Mesodermal cell (in vitro differentiated cells): Measurements from ENCODE around the gene SEMA6A.

Experiments
- H3K27ac ChIP-seq: 2 replicates; pipeline ENCODE4 v1.7.0; 2013; ENCODE audit warnings: mild to moderate bottlenecking, low read depth, low read length, moderate library complexity; ENCODE audit not compliant: severe bottlenecking
- H3K36me3 ChIP-seq: 2 replicates; pipeline ENCODE4 v1.7.1; 2013; ENCODE audit warnings: mild to moderate bottlenecking, low read length, moderate library complexity; ENCODE audit not compliant: control insufficient read depth, insufficient read depth
- H3K4me1 ChIP-seq: one replicate; pipeline ENCODE4 v1.7.1; 2013; ENCODE audit warnings: mild to moderate bottlenecking, low read length; ENCODE audit not compliant: insufficient read depth, control insufficient read depth, poor library complexity, severe bottlenecking
- H3K4me3 ChIP-seq: 2 replicates; pipeline ENCODE4 v1.7.0; 2013; ENCODE audit warnings: low read length, control low read depth, mild to moderate bottlenecking; ENCODE audit not compliant: insufficient read depth, poor library complexity, severe bottlenecking; ENCODE audit errors: extremely low read depth
- H3K9me3 ChIP-seq: 2 replicates; pipeline ENCODE4 v1.7.1; 2013; ENCODE audit warnings: mild to moderate bottlenecking, low read length, moderate library complexity; ENCODE audit not compliant: control insufficient read depth
- WGBS, 2 experiments: methylation state at CpG; one replicate each; pipeline ENCODE4 v1.1.5; 2013; ENCODE audit warnings: missing lambda C conversion rate in 2 of 2; ENCODE audit not compliant: insufficient coverage in 2 of 2; 5-methylcytosine and 5-hydroxymethylcytosine counted together

Gene SEMA6A

GRCh38 chr5:116459301-116459700 lies 115.3 kb downstream of the SEMA6A start:
- no peaks in the 10 kb centered on the region for H3K9me3 ChIP-seq
- H3K27ac ChIP-seq: no peak overlapping the region
- peaks cover 36% of the 10 kb centered on the region for H3K36me3 ChIP-seq
- 73 to 77% methylated on average over 1 to 2 of the region's 2 CpGs for WGBS, 2 experiments
- no peak overlapping the region for H3K4me3 ChIP-seq
- H3K4me1 ChIP-seq: peaks cover 13% of the 10 kb centered on the region

- WGBS, 2 experiments: 94 to 100% methylated on average over 1 to 2 of the region's 4 CpGs
- H3K27ac ChIP-seq: no peak overlapping the region
- H3K36me3 ChIP-seq: peaks cover 28% of the 10 kb centered on the region
- no peak overlapping the region for H3K4me3 ChIP-seq
- peaks cover 27% of the 10 kb centered on the region for H3K4me1 ChIP-seq
- H3K9me3 ChIP-seq: no peaks in the 10 kb centered on the region
Measured at GRCh38 chr5:116457062-116457461, 117.6 kb downstream of the SEMA6A start.

GRCh38 chr5:116456036-116456435 lies 118.6 kb downstream of the SEMA6A start:
- peaks cover 27% of the 10 kb centered on the region for H3K4me1 ChIP-seq
- H3K27ac ChIP-seq: peak overlapping the region; percentile 88
- no peak overlapping the region for H3K4me3 ChIP-seq
- H3K9me3 ChIP-seq: no peaks in the 10 kb centered on the region
- peaks cover 28% of the 10 kb centered on the region for H3K36me3 ChIP-seq
- 100% methylated on average over 1 of the region's 1 CpG for WGBS, 2 experiments

- H3K4me1 ChIP-seq: peaks cover 27% of the 10 kb centered on the region
- peak overlapping the region; percentile 88 for H3K27ac ChIP-seq
- WGBS, 2 experiments: 82 to 91% methylated on average over 4 to 5 of the region's 5 CpGs
- peaks cover 34% of the 10 kb centered on the region for H3K36me3 ChIP-seq
- no peak overlapping the region for H3K4me3 ChIP-seq
- no peaks in the 10 kb centered on the region for H3K9me3 ChIP-seq
Measured at GRCh38 chr5:116455061-116455460, 119.6 kb downstream of the SEMA6A start.

GRCh38 chr5:116454417-116454927 lies 120.2 kb downstream of the SEMA6A start:
- no peaks in the 10 kb centered on the region for H3K9me3 ChIP-seq
- H3K4me3 ChIP-seq: no peak overlapping the region
- peaks cover 27% of the 10 kb centered on the region for H3K4me1 ChIP-seq
- peak overlapping the region; percentile 88 for H3K27ac ChIP-seq
- 81 to 84% methylated on average over 4 to 7 of the region's 9 CpGs for whole genome bisulfite sequencing, 2 experiments
- peaks cover 34% of the 10 kb centered on the region for H3K36me3 ChIP-seq

GRCh38 chr5:116453988-116454411 lies 120.6 kb downstream of the SEMA6A start:
- peaks cover 27% of the 10 kb centered on the region for H3K4me1 ChIP-seq
- H3K36me3 ChIP-seq: peaks cover 34% of the 10 kb centered on the region
- 100% methylated on average over 2 of the region's 5 CpGs; no CpG with 5 or more reads in 1 of the 2 experiments for WGBS, 2 experiments
- H3K4me3 ChIP-seq: no peak overlapping the region
- peak overlapping the region; percentile 88 for H3K27ac ChIP-seq
- no peaks in the 10 kb centered on the region for H3K9me3 ChIP-seq

- H3K27ac ChIP-seq: no peak overlapping the region
- no peak overlapping the region for H3K4me3 ChIP-seq
- WGBS, 2 experiments: 58 to 70% methylated on average over 2 of the region's 2 CpGs
- no peaks in the 10 kb centered on the region for H3K9me3 ChIP-seq
- peaks cover 27% of the 10 kb centered on the region for H3K4me1 ChIP-seq
- peaks cover 34% of the 10 kb centered on the region for H3K36me3 ChIP-seq
Measured at GRCh38 chr5:116452774-116453368, 121.8 kb downstream of the SEMA6A start.

- Histone ChIP-seq H3K4me1 (peaks cover 27% of the 10 kb centered on the region), H3K27ac (no peak overlapping the region), H3K4me3 (no peak overlapping the region), H3K36me3 (peaks cover 40% of the 10 kb centered on the region), H3K9me3 (no peaks in the 10 kb centered on the region)
- WGBS, 2 experiments: 75 to 96% methylated on average over 2 of the region's 3 CpGs
Measured at GRCh38 chr5:116451905-116452450, 122.6 kb downstream of the SEMA6A start.

GRCh38 chr5:116451066-116451465 lies 123.6 kb downstream of the SEMA6A start:
- peaks cover 40% of the 10 kb centered on the region for H3K36me3 ChIP-seq
- 97 to 100% methylated on average over 3 of the region's 3 CpGs for WGBS, 2 experiments
- peaks cover 27% of the 10 kb centered on the region for H3K4me1 ChIP-seq
- no peak overlapping the region for H3K27ac ChIP-seq
- no peaks in the 10 kb centered on the region for H3K9me3 ChIP-seq
- H3K4me3 ChIP-seq: no peak overlapping the region

- no peak overlapping the region for H3K4me3 ChIP-seq
- H3K36me3 ChIP-seq: peaks cover 48% of the 10 kb centered on the region
- peaks cover 18% of the 10 kb centered on the region for H3K4me1 ChIP-seq
- H3K27ac ChIP-seq: no peak overlapping the region
- no CpG with 5 or more reads among the region's 3 CpGs for WGBS, 2 experiments
- H3K9me3 ChIP-seq: no peaks in the 10 kb centered on the region
Measured at GRCh38 chr5:116449458-116449857, 125.2 kb downstream of the SEMA6A start.

- 80 to 96% methylated on average over 2 of the region's 5 CpGs for WGBS, 2 experiments
- Histone ChIP-seq H3K4me3 (no peak overlapping the region), H3K27ac (no peak overlapping the region), H3K36me3 (peaks cover 50% of the 10 kb centered on the region), H3K9me3 (no peaks in the 10 kb centered on the region), H3K4me1 (peaks cover 13% of the 10 kb centered on the region)
Measured at GRCh38 chr5:116448870-116449427, 125.7 kb downstream of the SEMA6A start.
